ENCODE data around the gene MAPKAPK3.

- TF ChIP-seq POLR2A (IDR thresholded peaks at IDR 0.05; ENCODE audit: low read length) (no peak), GATA1 (IDR thresholded peaks at IDR 0.05; ENCODE audit: low read depth, low read length) (no peak)
Observed at GRCh38 chr3:50651920-50652529, 35.1 kb downstream of the MAPKAPK3 start.
